Ishikawa (cell line): Measurements from ENCODE around the gene GTF2IRD1.
"Not testable (repeated sequence)": the region's sequence is repeated elsewhere in the genome, so short reads cannot be mapped to it uniquely, and the experiment has no call there.

Experiments
- MAX ChIP-seq: IDR thresholded peaks from 2 replicates; pipeline ENCODE4 v1.6.1; 2012
- REST ChIP-seq: IDR thresholded peaks from 2 replicates; pipeline ENCODE4 v1.6.1; 2012; ENCODE audit warnings: low read depth, mild to moderate bottlenecking
- ZBTB7A ChIP-seq: IDR thresholded peaks from 2 replicates; pipeline ENCODE4 v1.6.1; 2012; ENCODE audit warnings: low read depth

- TF ChIP-seq MAX, REST, ZBTB7A: not testable (repeated sequence)
Measured at GRCh38 chr7:74541937-74542336, 88.2 kb downstream of the GTF2IRD1 start.
